B cell (primary cell): ENCODE results near the gene ZFP2.

Experiments used
- EZH2 ChIP-seq: IDR thresholded peaks from 2 replicates; pipeline ENCODE4 v1.6.1; 2012; ENCODE audit warnings: borderline replicate concordance, low read depth, mild to moderate bottlenecking, moderate library complexity, low read length; ENCODE audit not compliant: insufficient read depth, poor library complexity, severe bottlenecking
- TF ChIP-seq, protein P1 (sequence below): fragments of 200-600 bp; IDR thresholded peaks from one replicate; pipeline ENCODE4 v1.8.0; 2022; ENCODE audit warnings: antibody characterized with exemption, mild to moderate bottlenecking

DNA sequence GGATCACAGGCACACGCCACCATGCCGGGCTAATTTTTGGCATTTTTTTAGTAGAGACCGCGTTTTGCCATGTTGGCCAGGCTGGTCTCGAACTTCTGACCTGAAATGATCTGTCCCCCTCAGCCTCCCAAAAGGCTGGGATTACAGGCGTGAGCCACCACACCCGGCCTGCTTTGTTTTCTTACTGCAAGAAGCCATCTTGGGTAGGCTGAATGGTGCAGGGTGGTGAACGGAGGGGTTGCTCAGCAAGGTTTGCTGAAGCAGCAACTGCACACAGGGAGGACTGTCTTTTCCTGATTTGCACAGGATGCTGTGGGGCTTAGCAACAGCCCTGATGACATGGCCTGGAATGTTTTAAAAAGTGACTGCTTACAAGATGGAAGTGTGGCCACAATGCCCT is 25.3 kb upstream of the ZFP2 start:
- TF ChIP-seq, protein P1, sequence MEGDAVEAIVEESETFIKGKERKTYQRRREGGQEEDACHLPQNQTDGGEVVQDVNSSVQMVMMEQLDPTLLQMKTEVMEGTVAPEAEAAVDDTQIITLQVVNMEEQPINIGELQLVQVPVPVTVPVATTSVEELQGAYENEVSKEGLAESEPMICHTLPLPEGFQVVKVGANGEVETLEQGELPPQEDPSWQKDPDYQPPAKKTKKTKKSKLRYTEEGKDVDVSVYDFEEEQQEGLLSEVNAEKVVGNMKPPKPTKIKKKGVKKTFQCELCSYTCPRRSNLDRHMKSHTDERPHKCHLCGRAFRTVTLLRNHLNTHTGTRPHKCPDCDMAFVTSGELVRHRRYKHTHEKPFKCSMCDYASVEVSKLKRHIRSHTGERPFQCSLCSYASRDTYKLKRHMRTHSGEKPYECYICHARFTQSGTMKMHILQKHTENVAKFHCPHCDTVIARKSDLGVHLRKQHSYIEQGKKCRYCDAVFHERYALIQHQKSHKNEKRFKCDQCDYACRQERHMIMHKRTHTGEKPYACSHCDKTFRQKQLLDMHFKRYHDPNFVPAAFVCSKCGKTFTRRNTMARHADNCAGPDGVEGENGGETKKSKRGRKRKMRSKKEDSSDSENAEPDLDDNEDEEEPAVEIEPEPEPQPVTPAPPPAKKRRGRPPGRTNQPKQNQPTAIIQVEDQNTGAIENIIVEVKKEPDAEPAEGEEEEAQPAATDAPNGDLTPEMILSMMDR = no peak
- TF ChIP-seq EZH2 = no peak
